Measurements from ENCODE around the gene MDK.

MDK gene

GRCh38 chr11:46348566-46349401 lies 32.7 kb upstream of the MDK start:
- DNase-seq = peak; percentile 69

GRCh38 chr11:46350695-46351094 lies 30.8 kb upstream of the MDK start:
- DNase-seq = no peak

DNA sequence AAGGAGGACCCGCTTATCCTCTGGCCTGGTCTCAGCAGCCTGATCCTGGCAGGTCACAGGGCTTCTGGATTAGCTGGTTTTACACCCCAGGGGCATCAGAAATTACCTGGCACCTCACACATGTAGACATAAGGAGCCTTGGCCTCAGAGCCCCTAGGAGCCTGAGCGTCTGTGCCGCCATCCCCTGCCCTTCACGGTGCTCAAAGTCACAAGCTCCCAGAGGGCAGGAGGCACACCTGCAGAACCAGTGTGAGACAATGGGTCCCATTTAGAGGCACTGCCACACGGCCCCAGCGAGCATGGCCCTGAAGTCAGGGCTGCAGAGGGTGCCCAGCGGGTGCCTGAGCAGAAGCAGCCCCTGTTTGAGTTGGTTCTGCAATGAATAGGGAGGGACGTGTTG lies 30.3 kb upstream of the MDK start:
- DNase-seq = peak; percentile 53

DNA sequence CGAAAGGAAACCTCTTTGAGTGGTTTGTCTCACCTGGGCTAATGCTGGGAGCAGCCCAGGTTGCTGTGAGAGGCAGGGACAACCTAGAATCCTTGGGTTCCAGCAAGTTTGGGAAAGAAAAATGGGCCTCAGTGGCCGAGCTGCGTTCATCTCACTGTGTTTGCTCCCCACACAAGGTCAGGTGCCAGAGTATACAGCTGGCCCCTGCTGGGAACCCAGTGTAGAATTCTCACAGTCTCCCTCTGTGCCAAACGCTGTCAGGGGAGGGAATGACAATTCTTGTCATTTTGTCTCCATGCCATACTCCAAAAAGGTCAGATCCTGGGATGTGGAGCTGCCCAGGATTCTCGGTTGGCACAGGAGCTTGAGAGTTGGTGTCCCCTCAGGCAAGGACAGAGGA lies 29.9 kb upstream of the MDK start:
- DNase-seq = no peak

DNA sequence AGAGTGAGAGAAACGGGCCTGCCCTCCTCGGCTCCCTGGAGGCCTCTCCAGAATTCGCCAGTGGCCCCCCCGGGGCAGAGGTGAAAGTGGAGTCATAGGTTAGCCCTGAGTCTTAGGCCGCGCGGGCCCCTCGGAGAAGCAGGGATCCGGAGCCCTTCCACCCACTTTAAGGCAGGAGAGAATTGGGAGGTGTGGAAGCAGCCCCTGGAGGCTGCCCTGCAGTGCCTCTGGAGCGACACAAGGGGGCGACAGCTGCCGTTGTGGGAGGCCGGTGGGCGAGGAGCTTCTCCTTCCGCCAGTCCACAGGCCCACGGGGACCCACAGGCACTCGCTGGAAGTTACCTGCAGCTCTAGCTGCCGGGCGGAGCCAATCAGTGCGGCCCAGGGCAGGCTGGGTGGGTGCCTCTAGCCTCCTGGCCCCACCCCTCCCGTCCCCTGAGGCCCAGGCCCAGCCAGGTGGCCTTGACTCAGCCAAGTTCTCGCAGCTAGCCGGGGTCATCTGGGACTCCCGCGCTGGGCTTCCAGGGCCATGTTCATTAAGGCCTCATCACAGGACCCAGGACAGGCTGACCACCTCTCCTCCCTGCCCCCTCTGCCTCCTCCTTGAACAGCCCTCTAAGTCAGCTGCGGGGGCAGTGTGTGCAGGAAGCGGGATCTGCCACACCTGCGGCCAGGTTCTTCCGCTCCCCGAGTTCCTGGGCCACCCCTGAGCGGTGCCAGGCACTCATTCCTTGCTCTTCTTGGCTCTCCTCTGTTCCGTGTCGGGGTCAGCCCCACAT lies 29.2 kb upstream of the MDK start:
- peak; percentile 65 for DNase-seq

DNA sequence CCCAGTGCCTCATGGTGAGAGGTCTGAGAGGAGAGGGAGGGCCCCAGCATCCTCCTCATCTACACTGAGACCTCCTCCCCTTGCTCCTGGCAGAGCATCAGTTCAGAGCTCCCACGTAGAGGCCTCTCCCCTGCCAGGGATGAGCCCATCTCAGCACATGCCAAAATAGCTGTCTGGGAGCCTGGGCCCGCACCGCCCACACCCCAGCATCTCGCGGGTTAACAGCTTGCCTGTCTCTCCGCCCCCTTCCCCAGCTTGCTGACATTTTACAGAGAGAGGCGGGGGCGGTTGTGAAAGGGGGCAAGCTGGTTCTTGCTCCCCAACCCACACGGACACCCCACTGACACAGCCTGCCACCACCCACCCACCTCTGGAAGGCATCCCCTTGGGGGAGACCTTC lies 27.8 kb upstream of the MDK start:
- DNase-seq = no peak

- peak; percentile 52 for DNase-seq
Observed at GRCh38 chr11:46356924-46357482, 24.5 kb upstream of the MDK start.

DNA sequence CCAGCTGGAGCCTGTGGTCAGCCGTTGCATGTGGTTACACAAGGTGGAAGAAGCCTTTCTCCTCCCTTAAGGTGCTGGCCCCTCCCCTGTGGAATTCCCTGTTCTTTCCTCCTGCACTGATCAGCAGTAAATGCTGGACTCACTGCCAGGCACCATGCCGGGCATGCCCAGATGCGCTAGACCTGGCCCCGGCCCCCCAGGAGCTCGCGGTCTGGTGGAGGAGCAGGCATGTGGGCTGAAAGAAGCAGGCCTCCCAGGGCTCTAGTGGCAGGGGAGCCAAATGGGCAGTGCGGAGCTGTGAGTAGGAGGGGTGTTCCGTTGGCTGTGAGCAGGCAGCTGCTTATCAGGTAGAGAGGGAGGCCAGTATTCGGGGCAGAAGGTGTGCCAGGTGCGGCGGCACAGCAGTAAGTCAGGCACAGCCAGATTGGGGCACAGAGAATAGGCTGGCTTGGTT lies 24.0 kb upstream of the MDK start:
- DNase-seq = peak; percentile 97

GRCh38 chr11:46359953-46360352 lies 21.5 kb upstream of the MDK start:
- DNase-seq = no peak

- no peak for DNase-seq
Observed at GRCh38 chr11:46360878-46361277, 20.6 kb upstream of the MDK start.

- DNase-seq = peak; percentile 91
Observed at GRCh38 chr11:46361283-46362155, 19.9 kb upstream of the MDK start.

GRCh38 chr11:46362156-46363030 lies 19.1 kb upstream of the MDK start:
- DNase-seq = no peak

DNA sequence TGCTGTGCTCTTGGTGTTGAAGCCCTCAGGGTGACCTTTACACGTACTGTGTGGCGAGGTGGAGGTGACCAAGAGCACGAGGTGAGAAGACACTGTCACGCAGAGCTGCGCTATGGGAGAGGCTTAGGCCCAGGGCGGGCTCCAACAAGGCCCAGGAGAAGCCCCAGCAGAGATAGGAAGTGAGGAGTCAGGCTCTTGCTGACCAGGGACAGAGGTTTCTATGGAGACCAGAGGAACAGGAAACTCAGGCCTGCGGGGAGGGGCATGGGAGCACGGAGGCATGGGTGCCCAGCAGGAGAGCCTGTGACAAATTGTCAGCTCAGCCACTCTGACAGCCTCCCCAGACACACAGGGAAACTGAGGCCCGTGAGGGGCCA lies 18.4 kb upstream of the MDK start:
- DNase-seq = peak; percentile 78

GRCh38 chr11:46363455-46364005 lies 17.9 kb upstream of the MDK start:
- peak; percentile 82 for DNase-seq

DNA sequence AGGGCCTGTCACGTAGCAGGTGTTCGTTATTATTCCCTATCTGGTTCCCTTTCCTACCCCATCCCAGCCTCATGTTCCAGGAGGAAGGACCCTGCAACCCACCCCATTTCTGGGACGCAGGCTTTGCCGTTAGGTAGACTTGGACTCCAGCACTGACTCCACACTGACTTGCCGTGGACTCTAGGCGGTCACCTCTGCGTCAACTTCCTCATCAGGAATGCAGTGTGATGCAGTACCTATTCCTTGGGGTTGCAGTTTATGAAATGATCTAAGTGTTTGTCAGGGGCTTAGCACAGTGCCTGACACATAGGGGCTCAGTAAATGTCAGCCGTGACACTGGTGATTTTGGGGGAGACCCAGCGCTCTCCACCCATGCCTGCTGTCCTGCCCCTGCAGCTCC lies 17.4 kb upstream of the MDK start:
- DNase-seq = no peak

DNA sequence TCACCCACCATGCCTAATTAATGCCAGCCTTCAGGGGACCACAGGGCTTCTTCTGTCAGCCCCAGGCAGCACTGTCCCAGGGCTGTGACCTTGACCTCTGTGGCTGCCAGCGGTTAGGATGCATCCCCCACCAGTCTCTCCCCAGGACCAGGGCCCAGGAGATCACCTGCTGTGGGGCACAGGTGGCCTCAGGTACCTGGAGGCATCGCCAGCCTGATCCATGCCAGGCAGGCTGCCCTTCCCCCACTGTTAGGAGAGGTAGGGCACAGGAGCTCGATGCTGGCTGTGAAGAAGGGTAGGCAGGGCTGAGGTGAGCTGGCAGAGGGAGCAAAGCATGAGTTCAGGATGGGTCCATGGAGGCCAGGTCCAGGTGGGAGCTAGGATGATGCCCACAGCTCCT lies 16.7 kb upstream of the MDK start:
- DNase-seq = peak; percentile 31

GRCh38 chr11:46366260-46366659 lies 15.2 kb upstream of the MDK start:
- DNase-seq = no peak

DNA sequence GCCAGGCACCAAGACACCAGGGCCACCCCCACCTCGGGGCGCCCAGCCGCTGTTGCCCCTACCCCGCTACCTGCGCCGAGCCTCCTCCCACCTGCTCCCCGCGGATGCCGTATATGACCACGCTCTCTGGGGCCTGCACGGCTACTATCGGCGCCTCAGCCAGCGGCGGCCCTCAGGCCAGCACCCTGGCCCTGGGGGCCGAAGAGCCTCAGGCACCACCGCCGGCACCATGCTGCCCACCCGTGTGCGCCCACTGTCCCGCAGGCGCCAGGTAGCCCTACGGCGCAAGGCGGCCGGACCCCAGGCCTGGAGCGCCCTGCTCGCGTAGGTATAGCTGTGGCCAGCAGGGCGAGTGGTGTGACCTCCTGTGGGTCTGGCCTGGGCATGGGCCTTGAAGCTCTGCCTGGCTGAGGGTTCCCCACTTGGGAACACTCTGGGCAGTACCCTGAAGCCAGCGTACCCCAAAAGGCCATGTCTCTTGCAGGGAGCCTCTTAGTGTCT lies 14.8 kb upstream of the MDK start:
- DNase-seq = no peak

- DNase-seq = peak; percentile 61
Observed at GRCh38 chr11:46367244-46367915, 14.1 kb upstream of the MDK start.

DNA sequence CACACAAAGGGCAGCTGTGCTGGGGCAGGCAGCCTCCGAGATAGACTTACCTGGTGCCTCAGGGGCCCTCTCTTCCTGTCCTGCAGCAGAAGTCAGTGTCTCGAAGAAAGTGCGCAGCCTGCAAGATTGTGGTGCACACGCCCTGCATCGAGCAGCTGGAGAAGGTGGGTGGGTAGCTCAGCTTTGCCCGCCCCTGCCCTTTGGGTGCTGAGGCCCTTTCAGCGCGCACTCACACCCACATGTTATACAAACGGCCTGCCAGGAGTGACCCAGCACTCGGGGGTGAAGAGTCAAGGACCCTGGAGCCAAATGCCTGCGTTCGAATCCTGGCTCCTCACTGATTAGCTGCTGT lies 13.6 kb upstream of the MDK start:
- no peak for DNase-seq

Data from NCI-H69 (cell line).